C4-2B (cell line): ENCODE results near the gene RARG.

Experiments
- H3K27ac ChIP-seq: fragments of 450-650 bp; 2 replicates; pipeline ENCODE4 v1.5.1; 2017
- ZFX ChIP-seq: fragments of 450-650 bp; IDR thresholded peaks from 2 replicates; pipeline ENCODE4 v1.6.1; 2017
- TF ChIP-seq, protein P1 (sequence below): fragments of 450-650 bp; conservative IDR thresholded peaks from 2 replicates; pipeline ENCODE4 v1.5.1; 2017; ENCODE audit warnings: mild to moderate bottlenecking

RARG gene

DNA sequence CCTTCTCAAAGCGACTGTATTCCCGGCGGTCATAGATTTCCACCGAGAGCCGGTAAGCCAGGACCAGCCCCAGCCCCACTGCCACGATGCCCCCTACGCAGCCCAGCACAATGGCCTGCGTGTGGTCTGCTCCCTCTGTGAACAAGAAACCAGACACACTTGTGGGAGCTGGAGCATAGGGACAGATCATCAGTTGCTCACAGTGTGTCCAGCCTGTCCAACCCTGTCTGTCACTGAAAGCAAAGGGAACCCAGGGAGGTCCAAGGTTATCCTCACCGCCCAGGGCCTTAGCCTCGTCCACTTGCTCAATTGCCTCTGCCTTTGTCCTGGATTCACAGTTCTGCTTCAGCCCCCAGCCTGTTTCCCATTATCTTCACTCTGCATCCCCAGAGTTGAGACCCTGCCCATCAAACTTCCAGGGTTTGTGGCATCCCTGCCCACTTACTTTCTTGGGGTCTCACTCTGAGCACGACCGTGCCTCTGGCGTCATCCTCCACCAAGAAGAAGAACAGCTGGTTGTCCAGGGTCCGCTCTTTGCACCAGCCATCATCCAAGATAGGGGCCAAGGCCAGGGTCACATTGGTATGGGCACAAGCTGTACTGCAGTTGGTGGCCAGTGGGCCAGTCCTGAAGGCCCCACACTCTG, 40.0 kb downstream of the RARG start:
- H3K27ac ChIP-seq, result no peak overlapping the region
- no peak for TF ChIP-seq ZFX
- TF ChIP-seq, protein P1, sequence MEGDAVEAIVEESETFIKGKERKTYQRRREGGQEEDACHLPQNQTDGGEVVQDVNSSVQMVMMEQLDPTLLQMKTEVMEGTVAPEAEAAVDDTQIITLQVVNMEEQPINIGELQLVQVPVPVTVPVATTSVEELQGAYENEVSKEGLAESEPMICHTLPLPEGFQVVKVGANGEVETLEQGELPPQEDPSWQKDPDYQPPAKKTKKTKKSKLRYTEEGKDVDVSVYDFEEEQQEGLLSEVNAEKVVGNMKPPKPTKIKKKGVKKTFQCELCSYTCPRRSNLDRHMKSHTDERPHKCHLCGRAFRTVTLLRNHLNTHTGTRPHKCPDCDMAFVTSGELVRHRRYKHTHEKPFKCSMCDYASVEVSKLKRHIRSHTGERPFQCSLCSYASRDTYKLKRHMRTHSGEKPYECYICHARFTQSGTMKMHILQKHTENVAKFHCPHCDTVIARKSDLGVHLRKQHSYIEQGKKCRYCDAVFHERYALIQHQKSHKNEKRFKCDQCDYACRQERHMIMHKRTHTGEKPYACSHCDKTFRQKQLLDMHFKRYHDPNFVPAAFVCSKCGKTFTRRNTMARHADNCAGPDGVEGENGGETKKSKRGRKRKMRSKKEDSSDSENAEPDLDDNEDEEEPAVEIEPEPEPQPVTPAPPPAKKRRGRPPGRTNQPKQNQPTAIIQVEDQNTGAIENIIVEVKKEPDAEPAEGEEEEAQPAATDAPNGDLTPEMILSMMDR, result no peak

DNA sequence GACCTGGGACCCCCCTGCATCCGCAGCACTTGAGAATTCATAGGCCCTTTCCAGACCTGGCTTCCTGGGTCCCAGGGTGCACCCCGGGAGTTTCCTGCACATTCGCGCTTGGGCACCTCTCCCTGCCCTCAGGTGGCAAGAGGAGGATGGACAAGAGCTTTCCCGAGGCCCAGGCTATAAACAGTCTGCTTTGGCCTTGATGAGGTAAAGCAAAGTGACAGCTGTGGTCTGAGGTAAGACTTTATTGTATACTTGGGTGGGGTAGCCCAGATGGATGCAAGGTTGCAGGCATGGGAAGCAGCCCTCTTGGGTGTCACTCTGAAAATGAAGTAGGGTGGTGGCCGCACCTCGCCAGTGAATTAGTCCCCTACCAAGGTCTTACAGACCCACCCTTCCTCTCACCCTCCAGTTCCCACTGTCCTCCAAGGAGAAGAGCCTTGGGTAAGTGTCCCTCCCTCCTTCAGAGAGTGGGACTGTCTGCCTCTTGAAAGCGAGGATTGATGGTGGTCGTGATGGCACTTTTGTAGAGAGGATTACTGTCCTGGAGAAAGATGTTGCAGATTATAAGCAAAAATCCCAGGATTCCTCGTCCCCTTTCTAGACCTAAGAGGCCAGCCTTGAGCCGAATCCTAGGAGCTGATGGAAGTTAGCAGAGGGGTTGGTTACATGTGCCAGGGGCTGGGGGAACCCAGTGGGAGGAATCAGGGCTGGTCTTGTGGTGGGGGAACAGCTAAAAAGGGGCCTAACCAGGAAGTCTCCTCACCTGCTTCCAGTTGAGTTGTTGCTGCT, 40.7 kb downstream of the RARG start:
- no peak for TF ChIP-seq ZFX
- TF ChIP-seq, protein P1, result no peak
- no peak overlapping the region for H3K27ac ChIP-seq

DNA sequence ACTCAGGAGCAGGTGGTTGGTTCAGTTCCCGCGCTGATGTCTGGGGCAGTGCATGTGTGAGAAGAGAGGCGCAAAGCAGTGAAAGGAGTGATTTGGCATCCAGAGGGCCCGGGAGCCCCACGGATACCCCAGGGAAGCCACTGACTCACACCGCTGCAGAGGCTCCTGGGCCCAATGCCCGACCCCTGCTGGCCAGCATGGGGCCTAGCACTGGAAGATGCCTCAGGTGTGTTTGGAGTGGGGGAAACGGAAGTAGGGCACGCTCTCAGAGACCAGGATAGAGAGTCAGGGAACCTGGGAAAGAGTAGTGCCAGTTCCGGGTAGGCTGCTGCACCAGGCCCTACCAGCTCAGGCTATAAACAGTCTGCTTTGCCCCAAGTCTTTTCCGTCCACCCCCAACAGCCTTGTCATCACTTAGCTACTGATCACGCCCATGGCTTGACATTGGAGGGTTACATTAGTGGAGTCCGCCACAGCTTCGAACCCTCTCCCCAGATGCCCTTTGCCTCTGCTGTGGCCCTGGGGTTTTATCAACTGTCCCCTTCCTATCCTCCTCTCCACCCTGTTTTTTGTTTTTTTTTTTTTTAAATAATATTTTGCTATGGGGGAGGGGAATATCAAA, 41.8 kb downstream of the RARG start:
- no peak overlapping the region for H3K27ac ChIP-seq
- TF ChIP-seq ZFX, result no peak
- TF ChIP-seq, protein P1, result peak; percentile 80

DNA sequence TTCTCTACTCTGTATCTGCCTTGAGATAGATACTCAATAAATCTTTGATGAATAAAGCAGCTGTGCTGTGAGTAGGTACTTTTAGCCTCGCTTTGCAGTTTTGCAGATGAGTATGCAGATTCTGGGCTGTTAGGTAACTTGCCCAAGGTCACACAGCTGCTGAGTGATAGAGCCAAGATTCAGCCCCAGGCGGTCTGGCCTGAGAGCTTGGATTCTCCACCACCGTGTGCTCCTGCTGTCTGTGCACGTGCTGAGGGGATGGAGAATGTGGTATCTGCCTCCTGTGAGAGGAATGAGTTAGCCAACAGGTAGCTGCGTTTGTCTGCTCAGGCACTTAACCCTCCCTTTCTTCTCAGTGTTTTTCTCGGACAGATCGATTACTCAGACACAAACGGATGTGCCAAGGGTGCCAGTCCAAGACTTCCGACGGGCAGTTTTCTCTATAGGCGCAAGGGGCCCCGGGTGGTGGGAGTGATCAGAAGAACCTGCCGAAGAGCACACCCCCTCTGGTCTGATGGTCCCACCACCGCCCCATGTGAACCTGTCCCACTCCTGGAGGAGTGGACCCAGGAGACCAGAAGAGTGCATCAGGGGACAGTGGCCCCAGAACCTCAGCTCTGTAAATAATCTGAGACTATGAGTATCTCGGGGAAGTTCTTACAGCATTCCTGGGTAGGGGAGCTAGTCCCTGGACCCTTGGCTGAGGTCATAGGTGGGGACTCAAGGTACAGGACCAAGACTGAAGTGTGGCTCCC, 44.7 kb downstream of the RARG start:
- no peak for TF ChIP-seq ZFX
- TF ChIP-seq, protein P1, result no peak
- peak overlapping the region; percentile 21 for H3K27ac ChIP-seq

DNA sequence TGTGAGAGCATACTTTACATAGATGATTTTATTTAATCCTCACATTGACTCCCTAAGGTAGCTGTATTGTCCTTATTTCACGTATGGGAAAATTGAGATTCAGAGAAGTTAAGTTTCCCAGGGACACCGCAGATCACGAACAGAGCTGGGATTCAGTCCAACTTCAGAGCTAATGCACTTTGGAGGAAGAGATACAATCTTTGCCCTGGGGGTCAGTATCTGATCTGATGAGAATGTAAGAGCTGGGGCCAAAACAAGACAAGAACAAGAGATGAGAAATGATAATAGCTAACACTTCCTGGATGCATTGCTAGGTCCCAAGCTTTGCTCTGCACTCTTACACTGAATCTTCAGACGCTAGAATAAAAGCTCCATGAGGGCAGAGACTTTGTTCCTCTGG, 45.3 kb downstream of the RARG start:
- peak overlapping the region; percentile 47 for H3K27ac ChIP-seq
- TF ChIP-seq ZFX, result no peak
- TF ChIP-seq, protein P1, result no peak

DNA sequence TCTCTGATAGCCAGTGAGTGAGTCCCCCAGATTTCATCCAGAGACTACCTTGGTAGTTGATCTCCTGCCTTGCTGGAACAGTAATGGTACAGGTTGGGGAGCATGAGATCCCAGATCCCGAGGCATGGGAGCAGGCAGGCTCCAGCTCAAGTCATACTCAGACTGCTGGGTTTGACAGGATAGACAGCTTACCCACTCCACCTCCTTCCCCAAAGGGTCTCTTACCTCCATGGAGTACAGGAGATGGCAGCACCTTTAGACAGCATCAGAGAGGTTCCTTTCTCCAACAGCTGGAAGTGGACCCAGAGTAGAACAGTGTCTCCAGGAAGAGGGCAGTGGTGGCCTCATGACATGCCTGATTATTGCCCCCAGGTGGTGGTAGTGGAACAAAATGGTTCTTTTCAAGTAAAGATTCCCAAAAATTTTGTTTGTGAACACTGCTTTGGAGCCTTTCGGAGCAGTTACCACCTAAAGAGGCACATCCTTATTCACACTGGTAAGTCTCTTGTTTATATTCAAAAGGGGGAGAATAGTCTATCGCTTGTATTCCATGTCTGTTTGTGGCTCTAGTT, 46.3 kb downstream of the RARG start:
- no peak for TF ChIP-seq ZFX
- TF ChIP-seq, protein P1, result no peak
- H3K27ac ChIP-seq, result no peak overlapping the region
